ENCODE results near the gene FAM177A1.

DNA sequence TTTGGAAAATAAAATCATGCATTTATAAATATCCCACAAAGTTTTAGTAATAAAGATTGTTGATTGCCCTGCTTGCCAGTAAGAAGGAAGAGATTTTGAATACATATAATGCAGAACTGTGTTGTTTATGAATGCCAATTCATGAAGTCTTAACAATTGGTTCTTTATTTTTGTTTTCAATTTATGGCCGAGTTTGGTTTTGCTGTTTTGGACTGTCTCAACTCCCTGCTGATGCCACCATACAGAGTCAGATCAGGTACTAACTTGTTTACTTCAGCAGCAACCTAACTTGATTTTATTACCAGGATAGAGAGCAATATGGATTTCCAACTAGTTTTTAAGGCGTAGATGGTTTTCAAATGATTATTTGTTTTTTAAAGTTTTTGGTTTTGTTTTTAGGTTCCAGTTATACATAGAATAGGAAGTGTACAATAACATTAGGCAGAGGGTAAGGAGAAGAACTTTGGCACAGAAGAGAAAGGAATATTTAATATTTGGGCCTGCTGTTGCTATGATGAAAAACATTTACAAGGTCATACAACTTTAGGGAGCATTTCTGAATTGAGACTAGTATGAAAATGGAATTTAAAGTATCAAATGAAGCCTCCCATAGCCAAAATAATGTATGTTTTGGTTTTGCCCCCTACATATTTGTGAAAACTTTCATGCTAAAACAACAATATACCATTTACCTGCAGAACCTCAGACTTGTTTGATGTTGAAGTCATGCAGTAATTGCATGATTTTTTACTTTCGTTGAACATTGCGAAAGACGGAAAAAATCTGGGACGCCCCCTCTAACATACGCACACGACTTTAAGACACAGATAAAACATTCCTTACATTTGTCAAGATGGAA is 904 bp upstream of the FAM177A1 start:
- TF ChIP-seq, protein P1, sequence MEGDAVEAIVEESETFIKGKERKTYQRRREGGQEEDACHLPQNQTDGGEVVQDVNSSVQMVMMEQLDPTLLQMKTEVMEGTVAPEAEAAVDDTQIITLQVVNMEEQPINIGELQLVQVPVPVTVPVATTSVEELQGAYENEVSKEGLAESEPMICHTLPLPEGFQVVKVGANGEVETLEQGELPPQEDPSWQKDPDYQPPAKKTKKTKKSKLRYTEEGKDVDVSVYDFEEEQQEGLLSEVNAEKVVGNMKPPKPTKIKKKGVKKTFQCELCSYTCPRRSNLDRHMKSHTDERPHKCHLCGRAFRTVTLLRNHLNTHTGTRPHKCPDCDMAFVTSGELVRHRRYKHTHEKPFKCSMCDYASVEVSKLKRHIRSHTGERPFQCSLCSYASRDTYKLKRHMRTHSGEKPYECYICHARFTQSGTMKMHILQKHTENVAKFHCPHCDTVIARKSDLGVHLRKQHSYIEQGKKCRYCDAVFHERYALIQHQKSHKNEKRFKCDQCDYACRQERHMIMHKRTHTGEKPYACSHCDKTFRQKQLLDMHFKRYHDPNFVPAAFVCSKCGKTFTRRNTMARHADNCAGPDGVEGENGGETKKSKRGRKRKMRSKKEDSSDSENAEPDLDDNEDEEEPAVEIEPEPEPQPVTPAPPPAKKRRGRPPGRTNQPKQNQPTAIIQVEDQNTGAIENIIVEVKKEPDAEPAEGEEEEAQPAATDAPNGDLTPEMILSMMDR (IDR thresholded peaks at IDR 0.05), result no peak
- TF ChIP-seq REST (IDR thresholded peaks at IDR 0.05; ENCODE audit: insufficient read depth in 1 of 2, low read depth in 2 of 2, low read length in 1 of 2) (no peak), POLR2AphosphoS5 (IDR thresholded peaks at IDR 0.05; ENCODE audit: low read depth, low read length) (no peak), SIN3A (IDR thresholded peaks at IDR 0.05; ENCODE audit: borderline replicate concordance, insufficient read depth, low read depth, low read length) (no peak), TCF7L2 (IDR thresholded peaks at IDR 0.05; ENCODE audit: low read depth, low read length) (no peak)
